Activated CD8-positive, alpha-beta memory T cell treated with anti-CD3 and anti-CD28 coated beads for 36 hours (primary cell): Measurements from ENCODE around the gene ARMC12. TPM values are rescaled to one million over a fixed set of nuclear protein-coding genes. Genes with fewer than 3 reads are reported as not detected.
"Not testable (repeated sequence)": the region's sequence is repeated elsewhere in the genome, so short reads cannot be mapped to it uniquely, and the experiment has no call there.

Source experiments
- CTCF ChIA-PET: fragments of 350-600 bp; sonication (Branson Sonifier 250); formaldehyde crosslinking; loops from one replicate; lab custom pipeline; 2021; ENCODE audit warnings: antibody characterized with exemption; lab: Charles Lee
- POLR2A ChIA-PET: fragments of 350-600 bp; sonication (Branson Sonifier 250); formaldehyde crosslinking; loops from one replicate; lab custom pipeline; 2021; ENCODE audit warnings: antibody characterized with exemption; lab: Charles Lee
- total RNA-seq, 2 experiments: library from RNA; stranded (reverse); gene quantifications; one replicate each; pipeline ENCODE4 v1.2.3, GENCODE V29; 2021

ARMC12 gene
- total RNA-seq, 2 experiments from 2014 or later, result 0.38 to 0.42 TPM

DNA sequence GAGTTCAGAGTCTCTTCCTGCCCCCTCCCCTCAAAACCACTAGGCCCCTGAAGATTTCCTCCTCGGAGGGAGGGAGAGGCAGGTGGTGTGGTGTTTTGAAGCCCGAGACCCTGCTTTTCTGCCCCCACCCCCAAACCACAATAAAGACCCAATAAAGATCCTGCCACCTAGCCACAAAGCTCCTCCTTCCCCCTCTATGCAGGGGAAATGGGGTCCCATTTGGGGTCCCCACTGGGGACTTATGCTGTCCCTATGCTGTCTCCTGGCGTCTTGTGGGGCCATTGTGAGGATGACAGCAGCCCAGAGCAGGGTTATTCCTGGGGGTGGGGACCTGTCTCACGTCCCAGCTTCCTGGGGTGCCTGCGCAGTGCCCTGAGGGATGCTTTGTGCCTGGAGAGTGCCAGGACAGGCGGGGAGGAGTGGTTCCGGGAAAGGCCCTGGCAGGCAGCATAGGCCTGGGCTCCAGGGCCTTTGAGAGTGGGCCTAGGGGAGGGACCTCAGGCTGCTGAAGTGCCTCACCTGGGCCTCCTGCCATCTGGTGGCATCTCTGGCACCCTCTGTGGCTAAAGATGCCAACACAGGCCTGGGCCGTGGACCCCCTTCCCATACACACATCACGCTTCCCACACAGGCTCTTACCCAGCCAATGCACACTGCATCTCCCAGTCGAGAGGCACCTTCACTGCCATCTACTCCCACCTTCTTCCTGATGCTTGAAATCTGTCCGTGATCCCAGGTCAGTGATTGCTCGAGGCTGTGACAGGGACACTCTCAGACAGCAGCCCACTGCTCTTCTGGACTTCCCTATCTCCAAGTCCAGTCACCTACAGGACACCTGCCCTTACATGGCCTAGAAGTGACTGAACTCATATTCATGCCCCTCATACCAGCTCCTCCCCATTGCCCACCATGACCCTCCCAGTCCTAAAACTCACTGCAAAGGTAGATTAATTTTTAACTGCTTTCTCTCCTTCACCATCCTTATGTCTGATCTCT, 7.9 kb upstream of the ARMC12 start:
- ChIA-PET POLR2A (interaction anchor here (0.7 to 1.6 kb wide), 3 partner anchors 18 to 127 kb away, joined by 3 to 9 read pairs (median 5); no protein-coding TSS in a partner anchor), CTCF (interaction anchor here (1.2 to 2.1 kb wide), 4 partner anchors 8 to 65 kb away, joined by 3 to 9 read pairs (median 8); partner anchors contain the start of gene ARMC12)

DNA sequence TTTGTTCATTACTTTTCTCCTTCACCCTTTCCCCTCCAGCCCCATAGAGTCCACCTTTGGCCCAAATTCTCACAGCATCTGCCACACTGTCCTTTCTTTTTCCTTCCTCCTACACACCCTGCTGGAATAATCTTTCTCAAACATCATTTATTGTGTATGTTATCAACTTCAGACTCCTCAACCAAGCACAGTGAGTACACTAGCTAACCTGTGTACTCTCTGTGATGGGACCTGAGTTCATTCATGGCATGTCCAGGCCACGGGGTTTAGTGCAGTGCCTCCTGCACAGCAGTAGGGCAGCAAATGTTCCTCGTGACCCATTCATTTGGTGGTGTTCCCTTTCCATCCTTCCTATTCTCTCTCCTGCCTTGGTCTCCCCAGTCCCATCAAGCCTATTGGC, 7.1 kb upstream of the ARMC12 start:
- CTCF ChIA-PET, result interaction anchor here (1.4 kb wide), 1 partner anchor 13 kb away, joined by 3 read pairs; no protein-coding TSS in a partner anchor

DNA sequence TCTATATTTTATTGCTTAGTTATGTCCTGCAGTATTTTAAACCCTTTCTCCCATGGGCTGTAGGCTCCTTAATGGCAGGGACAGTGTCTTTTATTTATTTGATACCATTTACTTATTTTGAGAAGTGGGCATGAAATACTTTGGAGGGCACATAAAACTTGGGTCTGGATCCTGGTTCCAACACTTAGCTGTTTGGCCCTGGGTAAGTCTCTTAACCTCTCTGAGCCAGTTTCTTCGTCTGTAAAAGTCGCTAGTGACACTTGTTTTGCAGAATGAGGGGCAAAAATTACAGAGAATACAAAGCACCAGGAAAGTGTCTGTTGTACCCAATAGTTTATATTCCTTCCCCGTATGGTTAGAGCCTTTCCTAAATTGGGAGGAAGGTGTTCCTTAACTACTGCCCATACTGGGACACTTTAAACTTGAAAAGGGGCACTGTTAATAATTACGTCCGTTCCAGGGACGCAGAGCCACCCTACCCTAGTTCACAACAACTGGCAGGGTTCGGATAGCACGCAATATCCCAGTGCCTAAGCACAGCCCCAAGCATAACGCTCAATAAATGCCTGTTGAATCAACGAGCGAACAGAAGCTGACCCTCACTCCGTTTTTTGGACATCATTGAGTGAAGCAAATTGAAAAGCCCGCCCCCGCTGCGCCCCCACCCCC, 6.0 kb upstream of the ARMC12 start:
- CTCF ChIA-PET, result interaction anchor here (1.1 to 1.4 kb wide), 2 partner anchors 14 to 43 kb away, joined by 3 read pairs; partner anchors contain the start of gene FKBP5
- POLR2A ChIA-PET, result interaction anchor here (0.7 kb wide), 1 partner anchor 61 kb away, joined by 5 read pairs; no protein-coding TSS in a partner anchor

More for the DNA sequence above, 7.1 kb upstream of the ARMC12 start:
- POLR2A ChIA-PET, result no interaction called here

DNA sequence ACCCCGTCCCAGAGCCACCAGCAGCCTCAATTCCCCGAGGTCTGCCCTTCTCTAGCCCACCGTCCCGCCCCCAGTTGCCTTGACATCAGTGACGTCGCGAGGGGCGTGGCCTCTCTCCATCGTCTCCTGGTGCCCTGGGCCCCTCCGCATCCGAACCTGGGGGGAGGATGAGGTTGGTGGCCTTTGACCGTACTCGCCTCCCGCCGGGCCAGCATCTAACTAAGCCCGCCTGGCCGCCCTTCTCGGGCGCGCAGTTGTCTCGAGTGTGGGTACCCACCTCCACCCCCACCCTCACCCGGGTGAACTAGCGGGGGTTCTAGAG, 5.5 kb upstream of the ARMC12 start:
- POLR2A ChIA-PET, result interaction anchor here (1.2 to 1.4 kb wide), 2 partner anchors 13 to 45 kb away, joined by 3 to 6 read pairs; no protein-coding TSS in a partner anchor
- CTCF ChIA-PET, result interaction anchor here (1.1 to 1.4 kb wide), 4 partner anchors 15 to 44 kb away, joined by 3 to 4 read pairs (median 4); partner anchors contain the start of gene FKBP5

DNA sequence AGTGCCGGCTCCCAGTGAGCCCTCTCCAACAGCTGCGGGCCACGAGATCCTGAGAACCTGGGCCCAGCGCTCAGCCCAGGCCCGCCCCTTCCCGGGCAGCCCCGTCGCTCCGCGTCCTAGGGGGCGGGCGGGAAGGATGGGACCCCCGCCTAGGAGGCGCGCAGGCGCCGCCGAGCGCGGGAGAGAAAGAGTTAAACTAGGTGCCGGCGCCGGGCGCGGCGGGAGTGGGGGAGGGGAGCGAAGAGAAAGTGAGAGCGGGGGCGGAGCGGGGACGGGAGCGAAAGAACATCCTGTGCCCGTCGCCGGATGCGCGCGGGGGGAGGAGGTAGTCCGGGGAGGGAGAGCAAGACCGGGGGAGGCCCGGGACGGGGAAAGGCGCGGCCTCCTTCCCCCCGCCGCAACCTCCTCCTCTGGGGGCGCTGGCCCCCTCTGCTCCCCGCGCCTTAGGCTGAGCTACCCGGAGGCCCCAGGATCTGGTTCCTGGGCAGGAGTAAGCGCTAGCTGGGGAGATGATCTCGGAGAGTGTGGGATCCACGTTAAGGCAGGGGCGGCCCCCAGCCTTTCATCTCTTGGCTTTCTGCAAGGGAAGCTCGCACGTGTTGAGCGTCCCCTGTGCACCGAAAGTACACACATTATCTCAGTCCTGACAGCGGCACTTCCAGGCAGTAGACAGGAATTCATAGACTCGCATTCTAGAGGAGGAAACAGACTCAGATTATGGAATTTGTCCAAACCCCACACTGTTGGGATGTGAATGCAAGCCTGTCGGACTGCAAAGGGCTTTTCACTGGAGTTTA, 4.9 kb upstream of the ARMC12 start:
- POLR2A ChIA-PET, result interaction anchor here (0.5 to 1.4 kb wide), 5 partner anchors 14 to 296 kb away, joined by 3 to 6 read pairs (median 3); no protein-coding TSS in a partner anchor
- CTCF ChIA-PET, result interaction anchor here (0.6 to 1.4 kb wide), 5 partner anchors 21 to 209 kb away, joined by 3 to 4 read pairs (median 3); partner anchors contain the start of gene FKBP5

DNA sequence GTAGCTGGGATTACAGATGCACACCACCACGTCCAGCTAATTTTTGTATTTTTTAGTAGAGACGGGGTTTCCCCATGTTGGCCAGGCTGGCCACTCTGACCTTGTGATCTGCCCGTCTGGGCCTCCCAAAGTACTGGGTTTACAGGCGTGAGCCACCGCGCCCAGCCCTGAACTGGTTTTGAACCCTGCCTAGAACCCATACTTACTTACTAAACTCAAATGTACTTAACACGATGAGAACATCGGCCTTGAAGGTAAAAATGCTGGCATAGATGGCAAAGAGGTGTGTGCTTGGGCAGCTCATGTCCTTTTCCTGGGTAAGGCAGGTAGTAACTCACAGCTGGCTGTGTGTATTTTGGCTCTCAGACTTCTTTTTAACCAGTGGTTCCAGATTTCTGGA, 3.2 kb upstream of the ARMC12 start:
- CTCF ChIA-PET, result interaction anchor here (0.9 to 4.4 kb wide), 6 partner anchors 80 to 152 kb away, joined by 3 to 44 read pairs (median 4); no protein-coding TSS in a partner anchor
- POLR2A ChIA-PET, result no interaction called here

DNA sequence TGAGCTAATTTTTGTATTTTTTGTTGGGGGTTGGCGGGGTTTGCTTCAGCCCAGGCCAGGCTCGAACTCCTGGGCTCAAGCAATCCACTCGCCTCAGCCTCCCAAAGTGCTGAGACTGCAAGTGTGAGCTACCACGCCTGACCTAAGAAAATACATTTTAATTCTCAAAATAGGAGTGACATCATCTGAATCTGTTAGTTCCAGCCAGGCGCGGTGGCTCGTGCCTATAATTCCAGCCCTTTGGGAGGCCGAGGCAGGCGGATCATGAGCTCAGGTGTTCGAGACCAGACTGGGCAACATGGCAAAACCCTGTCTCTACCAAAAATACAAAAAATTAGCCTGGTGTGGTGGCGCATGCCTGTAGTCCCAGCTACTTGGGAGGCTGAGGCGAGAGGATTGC, 2.5 kb upstream of the ARMC12 start:
- POLR2A ChIA-PET, result not testable (repeated sequence)

DNA sequence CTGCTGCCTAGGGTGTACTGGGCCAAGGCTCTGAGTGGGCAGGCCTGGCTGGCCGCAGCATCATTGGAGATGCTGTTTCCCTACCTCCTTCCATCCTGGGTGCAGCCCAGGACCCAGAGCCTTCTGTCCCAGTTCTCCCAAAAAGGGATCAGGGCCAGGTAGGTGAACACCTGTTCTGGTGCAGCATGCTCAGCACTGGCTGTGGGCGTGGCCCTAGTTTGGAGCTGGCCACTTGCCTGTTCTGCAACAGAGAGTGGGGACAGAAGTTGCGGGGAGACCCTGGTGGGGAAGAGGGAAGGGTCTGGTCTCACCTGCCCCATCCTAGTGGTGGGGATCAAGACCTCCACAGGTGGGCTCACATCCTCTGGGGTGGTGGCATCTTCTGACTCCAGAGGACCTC, 1.4 kb upstream of the ARMC12 start:
- ChIA-PET POLR2A (no interaction called here), CTCF (interaction anchor here (0.8 to 4.4 kb wide), 16 partner anchors 11 to 214 kb away, joined by 3 to 96 read pairs (median 12); no protein-coding TSS in a partner anchor)

More for the DNA sequence above, 2.5 kb upstream of the ARMC12 start:
- CTCF ChIA-PET, result interaction anchor here (0.9 to 4.4 kb wide), 3 partner anchors 133 to 152 kb away, joined by 3 to 44 read pairs (median 4); no protein-coding TSS in a partner anchor

DNA sequence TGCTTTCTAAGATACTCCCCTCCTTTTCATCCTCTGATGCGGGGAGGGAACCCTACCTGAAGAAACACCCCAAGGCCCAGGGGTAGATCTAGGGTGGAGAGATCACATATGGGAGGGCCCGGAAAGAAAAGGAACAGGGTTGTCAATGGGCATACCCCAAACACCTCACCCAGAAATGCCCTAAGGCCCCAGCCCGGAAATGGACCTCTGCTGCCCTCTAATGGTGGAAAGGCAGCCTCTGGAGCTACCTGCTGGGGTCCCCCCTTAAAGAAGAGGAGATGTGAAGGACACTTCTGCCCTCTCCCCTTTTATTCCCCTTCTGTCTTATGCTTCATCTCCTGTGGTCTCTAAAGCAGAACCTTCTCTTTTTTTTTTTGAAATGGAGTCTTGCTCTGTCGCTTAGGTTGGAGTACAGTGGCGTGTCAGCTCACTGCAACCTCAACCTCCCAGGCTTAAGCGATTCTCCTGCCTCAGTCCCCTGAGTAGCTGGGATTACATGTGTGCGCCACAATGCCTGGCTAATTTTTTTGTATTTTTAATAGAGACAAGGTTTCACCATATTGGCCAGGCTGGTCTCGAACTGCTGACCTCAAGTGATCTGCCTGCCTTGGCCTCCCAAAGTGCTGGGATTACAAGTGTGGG, 458 bp upstream of the ARMC12 start:
- ChIA-PET POLR2A (no interaction called here), CTCF (interaction anchor here (0.7 to 4.4 kb wide), 42 partner anchors 8 to 440 kb away, joined by 3 to 96 read pairs (median 5); partner anchors contain the start of gene FKBP5)

DNA sequence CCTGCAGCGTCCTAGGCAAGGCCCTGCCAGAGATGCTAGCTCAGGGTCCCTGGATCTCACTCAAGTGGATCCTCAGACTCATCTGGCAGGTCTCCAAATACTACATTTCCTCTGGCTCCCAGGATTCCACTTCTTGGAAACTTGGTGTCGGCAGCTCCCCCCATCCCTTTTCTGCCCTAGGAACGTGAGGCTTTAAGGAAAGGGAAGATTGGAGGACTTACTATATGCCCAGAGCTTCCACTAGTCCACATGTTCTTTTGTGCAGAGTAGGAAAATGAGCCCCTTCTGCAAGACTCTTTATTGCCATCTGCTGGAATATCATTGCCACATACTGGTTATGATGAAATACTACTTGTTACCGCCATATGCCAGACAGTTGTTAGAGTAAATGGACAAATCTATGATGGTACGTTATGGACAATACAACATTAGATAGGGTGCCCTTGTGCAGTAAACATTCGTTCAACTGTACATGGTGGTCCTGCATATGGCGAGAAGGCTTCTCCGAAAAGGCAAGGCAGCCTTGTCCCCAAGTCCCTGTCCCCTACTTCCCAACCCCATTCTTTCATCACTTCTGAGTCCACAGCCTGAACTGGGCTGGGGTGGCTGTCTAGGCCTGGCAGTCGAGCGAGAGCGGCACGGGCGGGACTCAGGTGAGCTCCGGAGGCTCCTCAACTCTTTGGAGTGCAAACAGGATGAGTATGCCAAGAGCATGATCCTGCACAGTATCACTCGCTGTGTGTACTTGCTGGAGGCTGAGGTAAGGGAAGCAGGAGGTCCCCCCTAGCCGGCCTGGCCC, 780 bp downstream of the ARMC12 start:
- POLR2A ChIA-PET, result no interaction called here

DNA sequence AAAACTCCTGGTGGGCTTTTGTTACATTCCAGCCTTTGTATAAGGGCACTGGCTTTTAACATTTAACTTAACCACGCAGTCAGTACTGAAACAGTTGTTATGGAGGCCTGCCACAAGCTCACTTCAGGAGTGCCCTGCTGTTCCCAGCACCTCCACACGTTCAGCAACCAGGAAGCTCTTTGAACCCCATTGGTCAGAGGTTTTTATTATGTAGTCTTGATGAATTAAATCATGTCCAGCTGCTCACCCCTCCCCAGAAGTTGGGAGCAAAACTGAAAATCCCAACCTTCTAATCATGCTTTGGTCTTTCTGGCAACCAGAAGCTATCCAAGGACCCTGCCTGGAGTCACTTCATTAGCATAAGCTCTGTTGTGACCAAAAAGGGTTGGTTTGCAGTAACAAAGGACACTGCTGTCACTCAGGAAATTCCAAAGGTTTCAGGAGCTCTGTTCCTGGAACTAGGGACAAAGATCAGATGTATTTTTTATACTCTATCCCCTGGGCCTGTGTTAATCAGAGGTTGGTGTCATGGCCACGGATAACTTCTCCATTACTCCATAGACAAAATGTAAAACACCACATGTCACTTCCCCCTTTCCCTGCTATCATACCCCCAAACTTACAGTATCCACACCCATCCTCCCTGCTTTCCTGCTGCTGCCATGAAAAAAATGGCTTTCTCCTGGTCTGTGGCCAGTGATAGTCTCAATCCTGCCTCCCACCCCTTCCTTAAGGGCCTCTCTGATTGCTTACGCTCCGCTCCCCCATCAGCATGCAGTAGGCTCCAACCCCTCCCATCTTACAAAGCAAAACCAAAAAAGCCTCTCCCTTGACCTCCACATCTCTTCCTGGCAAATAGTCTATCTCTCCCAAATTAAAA, 3.1 kb downstream of the ARMC12 start:
- POLR2A ChIA-PET, result interaction anchor here (0.6 kb wide), 1 partner anchor 397 kb away, joined by 3 read pairs; no protein-coding TSS in a partner anchor
- CTCF ChIA-PET, result interaction anchor here (0.7 to 1.0 kb wide), 3 partner anchors 165 to 585 kb away, joined by 3 to 4 read pairs (median 3); no protein-coding TSS in a partner anchor

More for the DNA sequence above, 780 bp downstream of the ARMC12 start:
- CTCF ChIA-PET, result interaction anchor here (0.5 to 4.4 kb wide), 40 partner anchors 10 to 442 kb away, joined by 3 to 96 read pairs (median 5); partner anchors contain the start of gene FKBP5

DNA sequence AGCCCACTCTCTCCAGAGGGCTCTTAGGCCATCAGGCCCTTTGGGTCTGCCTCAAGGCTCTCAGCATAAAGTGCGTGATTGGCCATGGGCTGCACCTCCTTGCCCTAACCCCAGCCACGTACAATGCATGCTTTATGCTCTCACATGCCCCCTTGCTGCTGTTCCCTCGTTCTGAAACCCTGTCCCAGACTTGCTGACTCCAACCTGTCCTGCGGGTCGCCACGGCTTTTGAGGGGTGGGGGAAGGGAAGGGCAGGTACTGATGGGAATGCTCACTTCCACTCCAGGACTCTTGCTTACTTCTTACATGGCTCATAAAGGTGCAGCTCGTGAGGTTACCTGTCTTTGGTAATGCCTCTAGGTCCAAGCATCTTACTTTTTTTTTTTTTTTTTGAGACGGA, 6.0 kb downstream of the ARMC12 start:
- ChIA-PET POLR2A (no interaction called here), CTCF (interaction anchor here (0.7 kb wide), 1 partner anchor 208 kb away, joined by 3 read pairs; no protein-coding TSS in a partner anchor)

DNA sequence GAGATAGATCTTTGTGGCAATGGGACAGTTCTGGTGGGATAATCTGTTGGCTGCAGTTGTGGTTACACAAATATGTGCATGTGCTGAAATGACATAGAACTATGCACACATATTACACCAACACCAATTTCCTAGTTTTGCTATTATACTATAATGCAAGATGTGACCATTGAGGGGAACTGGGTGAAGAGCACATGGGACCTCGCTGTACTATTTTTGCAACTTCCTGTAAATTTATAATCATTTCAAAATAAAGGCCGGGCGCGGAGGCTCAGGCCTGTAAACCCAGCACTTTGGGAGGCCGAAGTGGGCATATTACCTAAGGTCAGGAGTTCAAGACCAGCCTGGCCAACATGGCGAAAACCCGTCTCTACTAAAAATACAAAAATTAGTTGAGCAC, 8.7 kb downstream of the ARMC12 start:
- POLR2A ChIA-PET, result no interaction called here
- CTCF ChIA-PET, result no interaction called here

DNA sequence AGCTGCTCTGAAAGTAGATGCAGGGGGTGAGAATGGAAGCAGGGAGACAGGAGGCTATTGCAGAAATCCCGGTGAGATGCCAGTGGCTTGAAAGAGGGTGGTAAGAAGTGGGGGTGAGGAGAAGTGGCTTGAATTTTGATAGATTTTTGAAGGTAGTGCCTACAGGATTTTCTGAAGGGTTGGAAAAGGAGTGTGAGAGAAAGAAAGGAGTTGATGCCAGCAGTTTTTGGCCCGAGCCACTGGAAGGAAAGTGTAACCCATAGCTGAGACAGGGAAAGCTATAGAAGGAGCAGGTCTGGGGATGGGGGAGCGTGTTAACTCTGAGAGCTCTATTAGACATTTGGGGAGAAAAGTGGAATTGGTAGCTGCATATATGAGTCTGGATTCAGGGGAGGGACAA, 9.7 kb downstream of the ARMC12 start:
- CTCF ChIA-PET, result interaction anchor here (1.5 kb wide), 1 partner anchor 10 kb away, joined by 3 read pairs; the partner anchor contains the start of gene ARMC12

DNA sequence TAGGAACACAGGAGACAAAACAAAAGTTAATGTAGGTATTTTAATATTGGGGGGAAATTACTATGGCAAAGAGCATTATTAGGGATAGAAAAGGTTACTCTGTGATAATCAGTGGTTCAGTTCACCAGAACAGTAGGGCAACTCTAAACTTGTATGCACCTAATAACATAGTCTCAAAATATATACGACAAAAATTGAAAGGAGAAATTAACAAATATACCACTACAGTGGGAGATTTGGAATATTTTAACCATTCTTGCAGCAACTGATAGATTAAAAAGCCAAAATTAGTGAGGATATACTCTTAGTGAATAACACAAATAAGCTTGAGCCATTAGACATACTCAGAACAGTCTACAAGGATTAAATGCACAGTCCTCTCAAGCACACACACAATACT, 11.0 kb downstream of the ARMC12 start:
- POLR2A ChIA-PET, result no interaction called here
- CTCF ChIA-PET, result interaction anchor here (1.3 to 1.5 kb wide), 2 partner anchors 10 to 11 kb away, joined by 3 read pairs; partner anchors contain the start of gene ARMC12

More for the DNA sequence above, 9.7 kb downstream of the ARMC12 start:
- POLR2A ChIA-PET, result no interaction called here
